ENCODE data around the gene SYT12. TPM values are rescaled to one million over a fixed set of nuclear protein-coding genes. Genes with fewer than 3 reads are reported as not detected.

The SYT12 gene
- total RNA-seq, 1 experiment from 2014 or later = 4.3 TPM

- CTCF ChIA-PET = interaction anchor here (1.2 kb wide), 1 partner anchor 30 kb away, joined by 5 read pairs; no protein-coding TSS in a partner anchor
- ATAC-seq (no peak), DNase-seq (ENCODE audit: low read depth, low spot score) (no peak)
- no peaks in the 10 kb centered on the region for H3K27me3 ChIP-seq (ENCODE audit: insufficient read depth, low read length)
- H3K4me2 ChIP-seq (ENCODE audit: low read length) = no peak overlapping the region
- H3K4me1 ChIP-seq (ENCODE audit: control insufficient read depth in 1 of 2, insufficient read depth in 2 of 2, low read length in 2 of 2) = peaks cover 11 to 13% of the 10 kb centered on the region in 2 experiments; a peak in 3 of 4 replicates
- no peaks in the 10 kb centered on the region for H4K20me1 ChIP-seq (ENCODE audit: insufficient read depth)
- intact Hi-C loops (cut with micrococcal nuclease) = no loop called here
- no peak overlapping the region for H3K4me3 ChIP-seq (replicated peaks in 1 of 2; ENCODE audit: low read depth in 1 of 2, low read length in 2 of 2)
- POLR2A ChIA-PET = no interaction called here
- no TSS peak for BruUV-seq (replicated peaks)
- no peak overlapping the region for H2AFZ ChIP-seq (ENCODE audit: low read depth, low read length, poor library complexity, severe bottlenecking)
- no peak overlapping the region for H3K9ac ChIP-seq (ENCODE audit: low read length)
- RAD21 ChIA-PET (ENCODE audit: low non-redundant PET in 1 of 2, low total read pairs in 2 of 2, uncharacterized antibody in 2 of 2, unreplicated experiment in 2 of 2) = no interaction called here
- TF ChIP-seq CBX3 (IDR thresholded peaks at IDR 0.05; ENCODE audit: low read depth) = no peak
- no peak for TF ChIP-seq RAD21 (IDR thresholded peaks at IDR 0.05; ENCODE audit: low read depth)
- no peak for TF ChIP-seq ZNF274 (IDR thresholded peaks at IDR 0.05; ENCODE audit: low read depth, low read length)
- TF ChIP-seq ELF1 (IDR thresholded peaks at IDR 0.05; ENCODE audit: borderline replicate concordance, low read depth) = no peak
- TF ChIP-seq REST (IDR thresholded peaks at IDR 0.05; ENCODE audit: low read depth) = no peak
- no peak for TF ChIP-seq EZH2phosphoT487 (IDR thresholded peaks at IDR 0.05; ENCODE audit: borderline replicate concordance)
- no peak for TF ChIP-seq CEBPB (IDR thresholded peaks at IDR 0.05; ENCODE audit: low read depth)
- TF ChIP-seq JUND (IDR thresholded peaks at IDR 0.05) = no peak
- TF ChIP-seq MAX (IDR thresholded peaks at IDR 0.05) = no peak
- TF ChIP-seq SRF (IDR thresholded peaks at IDR 0.05; ENCODE audit: low read depth) = no peak
- TF ChIP-seq POLR2A (IDR thresholded peaks at IDR 0.05; ENCODE audit: borderline replicate concordance, extremely low read depth, insufficient read depth, insufficient read length) = no peak
- TF ChIP-seq EZH2 (IDR thresholded peaks at IDR 0.05) = no peak
- no peak for TF ChIP-seq ZBTB33 (IDR thresholded peaks at IDR 0.05; ENCODE audit: extremely low read depth, insufficient replicate concordance, low read length)
- no peaks in the 10 kb centered on the region for H3K9me2 ChIP-seq (ENCODE audit: insufficient read depth)
- no peaks in the 10 kb centered on the region for H3K36me3 ChIP-seq (ENCODE audit: control insufficient read depth in 1 of 2, insufficient read depth in 2 of 2, low read length in 2 of 2)
- H3K9me3 ChIP-seq (ENCODE audit: control insufficient read depth in 1 of 2, insufficient read depth in 1 of 2, low read depth in 1 of 2, low read length in 2 of 2) = no peaks in the 10 kb centered on the region
- H3K27ac ChIP-seq (ENCODE audit: low read depth, low read length) = no peak overlapping the region
- no peaks in the 10 kb centered on the region for H3K79me2 ChIP-seq (ENCODE audit: insufficient read depth, low read length)
Observed at GRCh38 chr11:66992041-66992440, 30.9 kb upstream of the SYT12 start.
